ENCODE measurements around the gene VILL.

DNA sequence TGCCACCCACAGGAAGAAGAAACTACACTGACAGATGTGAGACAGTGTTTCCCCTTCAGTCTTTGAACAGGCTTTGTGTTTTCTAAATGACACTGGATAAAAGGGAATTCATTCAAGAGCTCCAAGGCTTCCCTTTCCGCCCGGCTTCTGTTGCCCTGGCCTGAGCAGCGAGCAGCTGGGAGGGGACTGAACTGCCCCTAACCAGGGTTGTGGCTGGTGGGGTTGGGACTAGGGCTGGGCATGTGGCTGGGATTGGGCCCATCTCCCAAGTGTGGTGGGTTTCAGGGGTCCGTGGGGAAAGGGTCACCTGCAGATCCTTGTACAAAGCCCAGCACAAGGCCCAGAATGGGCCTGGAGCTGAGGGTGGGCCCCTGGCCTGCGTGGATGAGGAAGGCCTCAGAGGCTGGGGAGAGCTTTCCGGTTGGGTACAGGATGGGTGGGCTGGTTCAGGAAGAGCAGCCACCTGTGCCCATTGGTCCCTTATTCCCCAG is 10.4 kb downstream of the VILL start:
- TF ChIP-seq, protein P1, sequence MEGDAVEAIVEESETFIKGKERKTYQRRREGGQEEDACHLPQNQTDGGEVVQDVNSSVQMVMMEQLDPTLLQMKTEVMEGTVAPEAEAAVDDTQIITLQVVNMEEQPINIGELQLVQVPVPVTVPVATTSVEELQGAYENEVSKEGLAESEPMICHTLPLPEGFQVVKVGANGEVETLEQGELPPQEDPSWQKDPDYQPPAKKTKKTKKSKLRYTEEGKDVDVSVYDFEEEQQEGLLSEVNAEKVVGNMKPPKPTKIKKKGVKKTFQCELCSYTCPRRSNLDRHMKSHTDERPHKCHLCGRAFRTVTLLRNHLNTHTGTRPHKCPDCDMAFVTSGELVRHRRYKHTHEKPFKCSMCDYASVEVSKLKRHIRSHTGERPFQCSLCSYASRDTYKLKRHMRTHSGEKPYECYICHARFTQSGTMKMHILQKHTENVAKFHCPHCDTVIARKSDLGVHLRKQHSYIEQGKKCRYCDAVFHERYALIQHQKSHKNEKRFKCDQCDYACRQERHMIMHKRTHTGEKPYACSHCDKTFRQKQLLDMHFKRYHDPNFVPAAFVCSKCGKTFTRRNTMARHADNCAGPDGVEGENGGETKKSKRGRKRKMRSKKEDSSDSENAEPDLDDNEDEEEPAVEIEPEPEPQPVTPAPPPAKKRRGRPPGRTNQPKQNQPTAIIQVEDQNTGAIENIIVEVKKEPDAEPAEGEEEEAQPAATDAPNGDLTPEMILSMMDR (IDR thresholded peaks at IDR 0.05): no peak
- no peak for TF ChIP-seq POLR2A (IDR thresholded peaks at IDR 0.05)
